Ishikawa (cell line): ENCODE results near the gene RCE1.
A peak's percentile ranks its signal among the peaks of the same experiment; 100 is the strongest.

Source experiments
- CEBPB ChIP-seq: IDR thresholded peaks from 2 replicates; pipeline ENCODE4 v1.6.1; 2012
- CREB1 ChIP-seq: IDR thresholded peaks from 2 replicates; pipeline ENCODE4 v1.6.1; 2012; ENCODE audit warnings: low read depth
- EGR1 ChIP-seq: IDR thresholded peaks from 2 replicates; pipeline ENCODE4 v1.6.1; 2012
- EP300 ChIP-seq: IDR thresholded peaks from 2 replicates; pipeline ENCODE4 v1.6.1; 2012; ENCODE audit warnings: borderline replicate concordance
- NFIC ChIP-seq: IDR thresholded peaks from 2 replicates; pipeline ENCODE4 v1.6.1; 2012
- RAD21 ChIP-seq: IDR thresholded peaks from 2 replicates; pipeline ENCODE4 v1.6.1; 2012; ENCODE audit warnings: low read depth
- TAF1 ChIP-seq: IDR thresholded peaks from 2 replicates; pipeline ENCODE4 v1.6.1; 2012; ENCODE audit warnings: low read depth, mild to moderate bottlenecking
- TCF12 ChIP-seq: IDR thresholded peaks from 2 replicates; pipeline ENCODE4 v1.6.1; 2012; ENCODE audit warnings: low read depth
- TEAD4 ChIP-seq: IDR thresholded peaks from 2 replicates; pipeline ENCODE4 v1.6.1; 2012
- YY1 ChIP-seq: IDR thresholded peaks from 2 replicates; pipeline ENCODE4 v1.6.1; 2012; ENCODE audit warnings: low read depth
- TF ChIP-seq, protein P1 (sequence below): IDR thresholded peaks from 2 replicates; pipeline ENCODE4 v1.6.1; 2012; ENCODE audit warnings: low read depth, mild to moderate bottlenecking
- TF ChIP-seq, protein P2 (sequence below): IDR thresholded peaks from 2 replicates; pipeline ENCODE4 v1.6.1; 2012

DNA sequence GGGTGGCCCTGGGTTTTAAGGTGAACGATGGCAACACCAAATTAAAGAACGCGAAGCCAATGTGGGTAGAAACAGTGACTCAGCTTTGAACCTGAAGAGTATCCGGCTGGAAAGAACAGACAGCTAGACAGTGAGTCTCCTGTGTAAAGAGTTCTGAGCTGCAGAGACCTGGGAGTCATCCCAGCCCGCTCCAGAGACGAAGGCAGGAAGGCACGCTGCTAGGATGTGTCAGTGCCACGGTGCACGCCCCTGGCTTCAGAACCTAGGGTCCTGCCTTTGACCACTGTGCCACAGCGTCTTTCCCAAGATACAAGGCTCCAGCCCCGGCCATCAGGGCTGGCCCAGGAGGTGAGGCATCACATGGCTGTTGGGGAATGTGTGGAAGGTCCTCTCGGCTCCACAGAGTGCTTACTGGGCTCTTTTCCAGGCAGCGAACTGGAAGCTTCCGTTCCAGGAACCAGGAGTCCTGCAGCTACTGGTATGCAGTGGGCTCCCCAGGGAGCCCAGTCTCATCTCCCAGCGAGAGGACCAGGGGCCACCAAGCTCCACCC, 43.5 kb downstream of the RCE1 start:
- no peak for TF ChIP-seq CEBPB
- TF ChIP-seq EGR1 = no peak
- TF ChIP-seq, protein P1, sequence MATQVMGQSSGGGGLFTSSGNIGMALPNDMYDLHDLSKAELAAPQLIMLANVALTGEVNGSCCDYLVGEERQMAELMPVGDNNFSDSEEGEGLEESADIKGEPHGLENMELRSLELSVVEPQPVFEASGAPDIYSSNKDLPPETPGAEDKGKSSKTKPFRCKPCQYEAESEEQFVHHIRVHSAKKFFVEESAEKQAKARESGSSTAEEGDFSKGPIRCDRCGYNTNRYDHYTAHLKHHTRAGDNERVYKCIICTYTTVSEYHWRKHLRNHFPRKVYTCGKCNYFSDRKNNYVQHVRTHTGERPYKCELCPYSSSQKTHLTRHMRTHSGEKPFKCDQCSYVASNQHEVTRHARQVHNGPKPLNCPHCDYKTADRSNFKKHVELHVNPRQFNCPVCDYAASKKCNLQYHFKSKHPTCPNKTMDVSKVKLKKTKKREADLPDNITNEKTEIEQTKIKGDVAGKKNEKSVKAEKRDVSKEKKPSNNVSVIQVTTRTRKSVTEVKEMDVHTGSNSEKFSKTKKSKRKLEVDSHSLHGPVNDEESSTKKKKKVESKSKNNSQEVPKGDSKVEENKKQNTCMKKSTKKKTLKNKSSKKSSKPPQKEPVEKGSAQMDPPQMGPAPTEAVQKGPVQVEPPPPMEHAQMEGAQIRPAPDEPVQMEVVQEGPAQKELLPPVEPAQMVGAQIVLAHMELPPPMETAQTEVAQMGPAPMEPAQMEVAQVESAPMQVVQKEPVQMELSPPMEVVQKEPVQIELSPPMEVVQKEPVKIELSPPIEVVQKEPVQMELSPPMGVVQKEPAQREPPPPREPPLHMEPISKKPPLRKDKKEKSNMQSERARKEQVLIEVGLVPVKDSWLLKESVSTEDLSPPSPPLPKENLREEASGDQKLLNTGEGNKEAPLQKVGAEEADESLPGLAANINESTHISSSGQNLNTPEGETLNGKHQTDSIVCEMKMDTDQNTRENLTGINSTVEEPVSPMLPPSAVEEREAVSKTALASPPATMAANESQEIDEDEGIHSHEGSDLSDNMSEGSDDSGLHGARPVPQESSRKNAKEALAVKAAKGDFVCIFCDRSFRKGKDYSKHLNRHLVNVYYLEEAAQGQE = no peak
- TF ChIP-seq EP300 = peak; percentile 81
- TF ChIP-seq, protein P2, sequence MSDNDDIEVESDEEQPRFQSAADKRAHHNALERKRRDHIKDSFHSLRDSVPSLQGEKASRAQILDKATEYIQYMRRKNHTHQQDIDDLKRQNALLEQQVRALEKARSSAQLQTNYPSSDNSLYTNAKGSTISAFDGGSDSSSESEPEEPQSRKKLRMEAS = peak; percentile 86
- peak; percentile 19; the same call in 1 of the 2 replicates for TF ChIP-seq TAF1
- TF ChIP-seq RAD21 = peak; percentile 4; the same call in 1 of the 2 replicates
- TF ChIP-seq YY1 = peak; percentile 20; the same call in 1 of the 2 replicates
- peak; percentile 76; the same call in 1 of the 2 replicates for TF ChIP-seq TCF12
- TF ChIP-seq TEAD4 = peak; percentile 94
- peak; percentile 90 for TF ChIP-seq NFIC
- no peak for TF ChIP-seq CREB1
